Stimulated activated CD4-positive, alpha-beta T cell treated with anti-CD3 and anti-CD28 coated beads, Interleukin-1b, Interleukin-23, amount 100 ng/mL, for 4 hours (primary cell): ENCODE measurements around the gene MYL7.
"Not testable (repeated sequence)": the region's sequence is repeated elsewhere in the genome, so short reads cannot be mapped to it uniquely, and the experiment has no call there.

Source experiments
- DNase-seq, 2 donors: peaks; one replicate each; pipeline ENCODE4 v3.0.0-alpha.2; 2020; ENCODE audit warnings: low read depth in 2 of 2

Gene MYL7, protein sequence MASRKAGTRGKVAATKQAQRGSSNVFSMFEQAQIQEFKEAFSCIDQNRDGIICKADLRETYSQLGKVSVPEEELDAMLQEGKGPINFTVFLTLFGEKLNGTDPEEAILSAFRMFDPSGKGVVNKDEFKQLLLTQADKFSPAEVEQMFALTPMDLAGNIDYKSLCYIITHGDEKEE

DNA sequence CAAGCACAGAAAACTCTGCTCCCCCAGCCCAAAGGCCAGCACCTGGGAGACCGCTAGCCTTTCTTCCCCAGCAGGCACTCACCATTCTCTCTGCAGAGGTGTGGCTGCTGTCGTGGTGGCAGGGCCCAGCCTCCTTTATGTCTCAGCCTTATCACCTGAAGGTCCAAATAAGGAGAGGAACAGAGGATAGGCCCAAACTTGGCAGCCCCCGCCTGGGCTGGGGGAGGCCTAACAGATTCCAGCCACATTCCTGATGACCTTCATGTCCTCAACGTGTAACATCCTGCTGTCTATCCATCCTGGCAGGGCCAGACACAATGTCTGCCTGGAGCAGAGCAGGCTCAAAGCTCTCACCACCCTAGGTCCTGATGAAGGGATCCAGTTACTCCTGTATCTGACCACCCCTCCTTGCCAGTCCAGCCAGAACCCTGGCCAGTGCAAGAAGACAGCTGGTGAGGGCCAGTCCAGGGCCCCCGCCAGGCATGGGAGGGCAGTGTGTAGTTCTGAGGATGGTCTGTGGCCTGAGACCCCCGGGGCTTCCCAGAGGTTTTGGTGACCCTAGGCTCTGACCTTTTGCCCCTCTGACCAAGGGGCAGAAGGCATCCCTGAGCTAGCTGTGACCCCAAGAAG lies at the start of gene MYL7:
Gene MYL7, minus strand, starts transcription at position 112 of the 630 bp plus-strand sequence. Its CDS starts 27 bp downstream, at position 85.
- no peak for DNase-seq

DNA sequence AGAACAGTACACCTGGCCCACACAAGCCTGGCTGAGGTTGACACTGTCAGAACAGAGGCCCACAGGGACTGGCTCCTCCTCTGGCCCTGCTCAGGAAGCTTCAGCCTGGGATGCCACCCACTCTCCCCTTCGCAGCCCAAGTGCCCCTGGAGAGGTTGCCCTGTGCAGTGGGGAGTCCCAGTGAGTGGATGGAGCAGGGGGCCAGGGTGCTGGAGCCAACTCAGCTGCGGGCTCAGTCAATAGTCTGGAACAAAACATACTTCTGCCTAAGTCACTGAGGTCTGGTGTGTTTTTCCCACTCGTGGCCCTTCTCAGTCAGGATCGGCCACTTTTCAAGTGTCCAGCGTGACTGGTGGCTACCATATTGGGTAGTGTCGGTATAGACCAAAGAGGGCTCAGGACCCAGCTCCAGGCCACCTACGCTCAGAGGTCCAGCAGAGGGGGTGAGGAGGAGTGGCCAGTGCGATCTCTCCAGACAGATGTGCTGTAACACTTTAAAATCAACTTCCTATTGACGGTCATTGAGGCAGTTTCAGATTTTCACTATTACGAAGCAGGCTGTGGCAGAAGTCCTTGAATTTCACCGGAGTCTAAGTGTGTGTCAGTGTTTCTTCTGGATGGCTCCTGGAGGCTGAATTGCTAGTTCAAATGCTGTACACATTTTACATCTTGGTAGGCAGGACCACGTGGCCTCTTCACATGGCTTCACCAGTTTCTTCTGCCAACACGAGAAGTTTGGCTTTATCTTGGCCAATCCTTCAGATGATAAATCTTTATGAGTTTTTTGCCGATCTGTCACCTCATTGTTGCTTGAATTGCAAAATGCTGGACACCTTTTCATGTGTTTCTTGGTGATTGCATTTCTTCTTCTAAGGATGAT lies 49.1 kb upstream of the MYL7 start:
- no peak for DNase-seq

DNA sequence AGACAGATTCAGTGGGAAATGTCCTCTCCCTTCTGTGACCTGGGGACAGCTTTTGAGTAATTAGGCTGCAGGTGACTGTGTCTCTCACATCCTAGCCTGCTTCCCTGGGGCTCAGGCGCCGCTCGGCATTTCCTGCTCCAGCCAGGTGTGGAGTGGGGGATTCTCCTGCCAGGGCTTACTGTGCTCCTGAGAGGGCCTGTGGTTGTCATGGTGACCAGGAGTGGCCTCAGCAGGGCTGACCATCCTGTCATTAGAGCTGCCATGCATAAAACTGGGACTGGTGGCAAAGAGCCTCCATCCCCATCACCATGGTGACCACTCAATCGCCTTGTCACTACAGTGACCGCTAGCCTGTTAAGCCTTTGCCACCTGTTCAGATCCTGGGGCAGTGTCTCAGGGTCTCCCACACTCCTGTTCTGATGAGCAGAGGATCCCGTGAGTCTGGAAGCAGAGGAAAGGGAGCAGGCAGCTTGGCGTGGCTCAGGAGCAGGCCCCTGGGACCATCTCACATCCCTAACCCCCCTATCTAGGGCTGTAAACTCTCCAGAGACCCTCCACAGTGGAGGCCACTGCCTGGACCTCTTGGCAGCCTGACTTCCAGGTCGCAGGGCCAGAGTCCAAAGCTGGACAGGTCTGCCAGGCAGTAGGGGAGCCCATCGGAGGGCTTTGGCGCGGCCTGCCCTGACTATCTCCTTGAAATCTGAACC lies 48.3 kb upstream of the MYL7 start, which contains the start of gene GCK:
Gene GCK, minus strand, starts transcription at position 154 of the 707 bp plus-strand sequence. CDS start 486 bp downstream, outside the sequence.
- no peak for DNase-seq

DNA sequence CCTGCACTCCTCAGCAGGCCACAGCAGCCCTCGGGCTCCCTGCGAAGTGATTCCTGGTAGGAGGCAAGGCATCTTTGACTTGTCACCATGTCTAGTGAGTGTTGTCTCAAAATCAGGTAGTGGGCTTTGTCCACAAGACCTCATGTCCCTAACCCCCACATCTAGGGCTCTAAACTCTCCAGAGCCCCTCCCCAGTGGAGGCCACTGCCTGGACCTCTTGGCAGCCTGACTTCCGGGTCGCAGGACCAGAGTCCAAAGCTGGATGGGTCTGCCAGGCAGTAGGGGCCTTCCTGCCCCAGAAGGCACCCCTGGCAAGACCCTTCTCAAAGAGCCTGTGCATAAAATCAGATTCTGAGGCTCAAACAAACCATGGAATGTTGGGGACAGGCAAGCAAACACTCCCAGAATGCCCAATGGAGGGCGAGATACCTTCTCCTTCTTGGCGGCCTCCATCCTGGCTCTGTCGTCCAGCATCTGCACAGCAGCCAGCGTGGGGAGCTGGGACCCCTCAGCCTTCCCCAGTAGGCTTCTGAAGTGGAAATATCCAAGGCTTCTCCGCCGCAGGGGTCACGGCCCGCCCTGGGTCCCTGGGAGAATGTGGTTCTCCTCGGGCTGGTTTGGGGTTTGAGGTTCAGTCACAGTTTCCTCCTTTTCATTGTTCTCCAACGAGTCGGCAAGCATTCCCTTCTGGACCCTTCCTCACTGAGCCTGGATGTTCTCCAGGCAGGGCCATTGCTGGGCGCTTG lies 47.5 kb upstream of the MYL7 start:
- no peak for DNase-seq

DNA sequence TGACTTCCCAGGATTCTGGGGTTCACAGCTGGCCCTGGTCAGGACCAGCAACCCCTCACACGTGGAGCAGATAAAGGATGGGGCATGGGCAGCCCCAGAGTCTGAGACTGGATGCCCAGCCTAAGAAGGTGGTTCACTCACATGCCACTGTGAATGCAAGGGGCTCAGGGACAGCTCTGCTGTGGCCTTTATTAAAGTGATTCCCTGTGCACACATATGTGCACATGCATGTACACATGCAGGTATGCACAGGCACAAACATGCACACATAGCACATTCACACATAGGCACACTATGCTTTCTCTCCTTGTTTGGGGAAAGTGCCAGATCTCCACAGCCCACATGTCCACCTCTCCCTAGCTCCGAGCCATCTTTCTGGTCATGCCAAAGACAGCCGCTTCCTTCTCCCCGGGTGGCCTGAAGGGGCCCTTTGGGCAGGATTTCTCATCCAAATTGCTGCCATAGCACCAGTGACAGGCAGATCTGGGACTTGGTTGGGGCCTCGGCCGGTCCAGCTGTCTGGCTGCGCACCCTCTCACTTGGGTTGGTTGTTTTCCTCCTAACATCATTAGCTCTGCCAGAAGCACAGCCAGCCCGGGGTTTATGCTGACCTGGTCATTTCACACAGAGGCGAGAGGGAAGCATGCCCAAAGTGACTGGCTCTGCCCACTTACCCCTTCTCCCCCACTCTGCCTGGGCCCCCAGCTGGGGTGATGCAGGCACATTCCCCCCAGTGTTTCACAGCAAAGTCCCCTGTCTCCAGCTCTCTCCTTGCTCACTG lies 46.7 kb upstream of the MYL7 start:
- no peak for DNase-seq

DNA sequence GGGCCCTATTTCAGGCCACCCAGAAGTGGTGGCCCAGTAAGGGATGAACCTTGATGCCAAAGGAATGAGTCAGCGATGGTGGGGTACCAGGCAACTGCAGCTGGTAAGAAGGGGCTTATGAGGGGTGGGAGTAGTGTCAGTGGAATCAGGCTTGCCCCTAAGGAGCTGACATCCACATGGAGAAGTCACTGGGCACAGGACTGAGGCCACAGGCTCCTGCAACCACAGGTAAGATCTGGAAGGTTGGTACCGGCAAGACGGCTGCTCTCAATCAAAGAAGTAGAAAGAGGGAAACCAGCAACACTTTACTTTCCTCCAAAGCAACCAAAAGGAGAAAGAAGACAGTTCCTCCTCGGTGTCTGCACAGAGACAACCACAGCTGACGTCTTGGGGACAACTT lies 45.6 kb upstream of the MYL7 start:
- DNase-seq = no peak

DNA sequence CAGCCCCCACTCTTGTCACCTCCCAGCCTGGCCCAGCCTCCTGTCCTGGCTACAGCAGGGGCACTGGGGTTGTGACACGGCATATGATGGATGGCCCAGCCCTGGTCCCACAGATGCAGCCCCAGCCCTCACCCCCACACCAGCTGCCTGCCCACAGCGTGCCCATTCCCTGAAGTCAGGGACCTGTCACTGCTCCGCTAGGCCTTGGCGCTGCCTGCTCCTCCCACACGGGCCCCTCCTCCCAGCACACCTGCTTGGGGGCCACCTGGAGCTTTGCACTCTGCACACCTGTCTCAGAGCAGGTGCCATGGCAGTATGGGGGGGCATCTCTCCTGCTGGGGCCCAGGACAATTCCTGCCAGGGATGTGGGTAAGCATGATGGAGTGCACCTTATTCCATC lies 44.6 kb upstream of the MYL7 start:
- DNase-seq = no peak

DNA sequence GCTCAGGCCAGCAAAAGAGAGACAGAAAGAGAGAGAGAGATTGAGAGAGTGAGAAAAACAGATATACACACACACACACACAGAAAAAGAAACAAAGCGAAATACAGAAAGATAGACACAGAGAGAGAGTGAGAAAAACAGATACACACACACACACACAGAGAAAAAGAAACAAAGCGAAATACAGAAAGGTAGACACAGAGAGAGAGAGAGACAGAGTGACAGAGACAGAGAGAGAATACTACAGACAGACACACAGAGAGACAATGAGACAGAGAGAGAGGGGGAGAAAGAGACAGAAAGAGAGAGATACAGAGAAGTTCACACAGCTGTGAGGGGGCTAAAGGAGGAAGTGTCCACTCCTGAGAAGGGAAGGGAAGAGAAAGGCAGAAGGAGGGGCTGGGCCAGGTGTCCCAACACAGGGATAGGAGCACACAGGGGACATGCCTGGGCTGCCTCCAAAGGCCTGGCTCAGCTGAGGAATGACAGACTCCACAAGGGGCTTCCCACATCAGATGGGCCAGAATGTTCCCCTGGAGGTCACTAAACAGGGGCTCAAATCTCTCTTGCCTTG lies 43.8 kb upstream of the MYL7 start:
- no peak for DNase-seq

DNA sequence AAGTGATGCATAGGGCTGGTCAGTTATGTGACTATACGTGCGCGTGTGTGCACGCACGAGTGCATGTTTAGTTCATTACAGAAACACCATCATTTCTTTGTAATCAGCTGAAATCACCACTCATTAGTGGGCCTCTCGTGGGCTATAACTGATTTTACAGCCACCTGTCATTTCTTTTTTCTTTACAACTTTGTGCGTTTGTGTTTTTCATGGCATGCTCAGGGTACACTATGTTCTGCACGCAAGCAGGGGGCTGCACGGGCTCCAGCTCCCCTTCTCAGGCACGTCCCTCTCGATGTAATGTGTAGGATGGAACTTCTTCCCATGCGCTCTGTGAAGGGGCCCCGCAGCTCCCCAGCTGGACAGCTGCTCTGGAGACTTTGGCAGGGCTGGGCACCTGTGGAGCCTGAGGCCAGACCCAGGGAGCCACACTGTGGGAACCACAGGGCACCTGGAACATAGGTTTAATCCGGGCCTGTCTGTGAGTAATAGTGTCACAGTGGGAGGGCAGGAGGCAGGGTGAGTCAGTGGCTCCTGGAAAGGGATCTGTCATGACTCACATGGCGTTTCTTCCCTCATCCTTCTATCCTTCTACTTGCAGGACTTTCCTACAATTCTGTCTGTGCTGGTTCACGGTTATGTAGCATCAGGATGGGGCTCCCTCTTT lies 43.2 kb upstream of the MYL7 start:
- DNase-seq = no peak

DNA sequence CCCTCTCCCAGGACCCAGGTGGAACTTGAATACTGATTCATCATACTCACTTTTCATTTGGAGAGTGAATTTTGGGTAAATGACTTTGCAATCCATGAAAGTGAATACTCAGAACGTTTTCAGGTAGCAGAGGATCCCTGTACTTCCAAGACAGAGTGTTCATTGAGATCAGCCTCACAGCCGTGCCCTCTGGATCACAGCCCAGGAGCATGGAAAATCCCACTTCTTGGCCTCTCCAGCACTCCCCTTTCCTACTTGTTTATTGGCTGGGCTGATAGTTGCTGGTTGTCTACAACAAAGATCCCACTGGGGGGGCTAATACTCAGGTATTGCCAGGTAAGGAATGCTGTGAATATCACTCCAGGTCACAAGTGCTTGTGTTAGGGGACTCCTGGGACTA lies 42.3 kb upstream of the MYL7 start:
- DNase-seq = no peak

DNA sequence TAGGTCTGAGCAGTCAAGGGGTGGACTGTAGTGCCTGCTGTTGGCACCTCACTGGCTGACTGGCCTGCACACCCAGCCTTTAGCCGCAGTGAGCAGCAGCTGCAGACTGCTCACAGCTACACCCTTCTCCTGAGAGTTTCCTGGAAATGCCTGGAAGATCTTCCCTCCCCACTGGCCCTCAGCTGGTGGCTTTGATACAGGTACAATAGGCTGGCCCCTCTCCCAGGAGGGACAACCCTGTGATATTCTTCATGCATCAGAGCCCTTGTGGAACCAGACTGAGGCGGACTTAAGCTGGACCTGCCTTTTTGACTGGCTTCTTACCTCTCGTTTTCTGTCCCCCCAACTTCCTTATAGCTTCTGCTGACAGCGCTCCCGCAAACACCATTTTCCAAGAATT lies 41.7 kb upstream of the MYL7 start:
- no peak for DNase-seq

DNA sequence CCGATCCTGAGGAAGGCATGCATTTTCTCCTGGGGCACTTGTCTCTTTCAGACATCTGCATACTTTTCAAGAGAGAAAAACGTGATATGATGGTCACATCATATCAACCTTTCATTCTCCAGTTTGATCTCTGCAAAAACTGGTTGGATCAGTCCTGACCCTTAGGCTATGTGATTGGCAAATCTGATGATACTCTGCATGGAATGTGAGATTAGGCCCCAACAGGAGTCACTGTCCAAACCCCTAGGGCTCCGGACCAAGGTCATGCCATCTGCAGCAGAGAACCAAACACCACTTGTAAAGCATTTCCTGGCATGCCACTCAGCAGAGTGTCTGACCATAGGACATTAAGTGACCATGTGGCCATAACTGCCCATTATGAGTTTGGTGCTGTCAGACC lies 39.5 kb upstream of the MYL7 start:
- DNase-seq = no peak

DNA sequence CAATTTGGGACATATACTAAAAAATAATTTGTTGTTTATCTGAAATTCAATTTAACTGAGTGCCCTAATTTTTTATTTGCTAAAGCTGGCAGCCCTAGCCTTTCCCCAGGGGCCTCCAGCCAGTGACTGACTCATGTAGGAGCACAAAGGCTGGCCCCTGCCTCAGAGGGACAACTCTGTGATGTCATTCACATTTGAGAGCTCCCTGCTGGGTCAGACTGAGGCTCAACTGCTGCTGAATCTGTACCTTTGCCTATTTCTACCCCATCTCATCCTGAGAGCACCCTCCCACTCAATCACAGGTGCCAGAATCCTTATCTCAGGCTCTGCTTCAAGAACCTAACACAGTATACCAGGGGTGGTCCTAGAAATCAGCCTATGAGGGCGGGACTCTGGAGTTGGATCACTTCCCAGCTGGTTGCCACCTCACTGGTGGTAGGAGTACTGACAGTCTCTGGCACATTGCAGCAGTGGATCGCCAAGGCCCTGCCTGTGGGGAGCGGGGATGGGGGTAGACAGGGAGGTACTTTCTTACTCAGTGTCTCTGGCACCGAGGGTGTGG lies 36.5 kb upstream of the MYL7 start:
- DNase-seq = no peak

DNA sequence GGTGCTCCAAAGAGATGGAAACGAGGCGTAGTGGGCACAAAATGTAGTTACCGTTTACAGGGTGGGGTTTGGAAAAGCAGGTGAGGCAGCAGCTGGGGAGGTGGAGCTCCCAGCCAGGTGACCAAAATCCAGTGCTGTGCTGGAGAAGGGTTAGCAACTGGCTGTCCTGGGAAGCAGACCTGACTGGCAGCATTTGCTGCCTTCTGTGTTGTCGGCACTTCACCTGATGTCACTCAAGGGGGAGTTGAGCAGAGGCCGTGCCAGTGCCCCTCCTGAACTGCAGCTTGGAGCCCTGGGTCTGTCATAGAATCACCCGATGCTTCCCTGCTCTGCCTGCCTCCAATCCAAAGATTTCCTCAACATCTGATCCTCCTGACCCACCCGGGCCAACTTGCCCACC lies 35.4 kb upstream of the MYL7 start:
- DNase-seq = no peak

DNA sequence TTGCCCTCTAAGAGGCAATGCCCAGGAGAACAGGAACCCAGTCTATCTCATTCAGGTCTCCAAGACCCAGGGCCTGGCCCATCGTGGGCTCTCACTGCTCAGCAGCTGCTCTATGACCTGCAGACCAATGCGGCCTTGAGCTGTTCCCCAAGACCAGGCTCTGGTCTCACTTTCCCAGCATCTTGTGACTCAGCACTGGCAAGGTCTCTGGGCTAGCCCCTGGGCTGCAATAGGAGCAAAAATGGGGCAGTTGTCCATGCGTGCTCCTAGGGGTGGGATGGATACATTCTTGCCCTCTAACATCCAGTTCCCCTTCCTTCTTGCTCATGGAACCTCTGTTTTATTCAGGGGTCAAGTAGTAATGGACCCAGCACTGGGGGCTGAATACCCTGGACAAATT lies 34.6 kb upstream of the MYL7 start:
- DNase-seq = no peak

DNA sequence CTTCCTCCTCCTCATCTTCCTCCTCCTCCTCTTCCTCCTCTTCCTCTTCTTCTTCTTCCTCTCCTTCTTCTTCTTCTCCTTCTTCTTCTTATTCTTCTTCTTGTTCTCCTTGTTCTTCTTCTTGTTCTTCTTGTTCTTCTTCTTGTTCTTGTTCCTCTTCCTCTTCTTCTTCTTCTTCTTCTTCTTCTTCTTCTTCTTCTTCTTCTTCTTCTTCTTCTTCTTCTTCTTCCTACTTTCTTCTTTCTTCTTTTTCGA lies 33.5 kb upstream of the MYL7 start:
- DNase-seq = not testable (repeated sequence)

DNA sequence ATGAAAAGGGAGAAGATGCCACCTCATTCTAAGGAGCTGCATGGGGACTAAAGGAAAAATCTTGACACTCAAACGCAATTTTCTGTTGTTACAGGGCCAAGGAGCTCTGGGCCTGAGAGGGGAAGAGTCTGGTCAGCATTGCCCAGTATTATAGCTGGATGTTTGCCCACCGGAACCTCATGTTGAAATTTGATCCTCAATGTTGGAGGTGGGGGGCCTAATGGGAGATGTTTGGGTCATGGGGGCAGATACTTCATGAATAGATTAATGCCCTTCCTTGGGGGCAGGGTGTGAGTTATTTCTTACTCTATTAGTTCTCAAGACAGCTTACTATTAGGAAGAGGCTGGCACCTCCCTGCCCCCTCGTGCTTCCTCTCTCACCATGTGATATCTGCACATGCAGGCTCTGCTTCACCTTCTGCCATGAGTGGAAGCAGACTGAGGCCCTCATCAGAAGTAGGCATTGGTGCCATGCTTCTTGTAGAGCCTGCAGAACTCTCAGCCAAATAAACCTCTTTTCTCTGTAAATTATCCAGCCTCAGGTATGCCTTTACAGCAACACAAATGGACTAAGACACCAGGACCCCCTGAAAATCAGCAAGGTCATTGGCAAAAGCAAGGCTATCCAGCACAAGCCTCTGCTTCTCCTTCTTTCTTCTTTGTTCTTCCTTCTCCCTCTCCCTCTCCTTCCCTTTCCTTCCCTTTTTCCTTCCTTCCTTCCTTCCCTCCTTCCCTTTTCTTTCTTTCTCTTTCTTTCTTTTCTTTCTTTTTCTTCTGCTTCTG lies 33.0 kb upstream of the MYL7 start:
- DNase-seq = no peak

DNA sequence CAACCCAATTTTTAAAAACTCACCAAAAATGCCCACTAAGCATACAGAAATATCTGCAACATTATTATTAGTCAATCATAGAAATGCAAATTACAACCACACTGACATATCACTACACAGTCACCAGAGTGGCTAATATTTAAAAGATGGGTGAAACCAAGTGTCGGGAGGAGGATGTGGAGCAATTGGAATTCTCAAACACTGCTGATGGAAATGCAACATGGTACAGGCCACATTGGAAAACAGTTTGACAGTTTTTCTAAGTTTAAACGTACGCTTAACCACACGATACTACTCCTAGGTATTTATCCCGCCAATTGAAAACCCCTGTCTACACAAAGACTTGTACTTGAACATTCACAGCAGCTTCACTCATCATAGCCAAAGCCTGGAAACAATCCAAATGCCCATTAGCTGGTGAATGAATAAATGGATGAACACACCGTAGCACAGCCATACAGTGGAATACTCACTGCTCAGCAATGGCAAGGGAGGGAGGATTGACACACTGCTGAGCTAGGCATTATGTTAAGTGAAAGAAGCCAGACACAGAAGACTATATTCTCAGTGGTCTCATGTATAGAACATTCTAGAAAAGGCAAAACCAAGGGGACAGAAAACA lies 31.8 kb upstream of the MYL7 start:
- no peak for DNase-seq

DNA sequence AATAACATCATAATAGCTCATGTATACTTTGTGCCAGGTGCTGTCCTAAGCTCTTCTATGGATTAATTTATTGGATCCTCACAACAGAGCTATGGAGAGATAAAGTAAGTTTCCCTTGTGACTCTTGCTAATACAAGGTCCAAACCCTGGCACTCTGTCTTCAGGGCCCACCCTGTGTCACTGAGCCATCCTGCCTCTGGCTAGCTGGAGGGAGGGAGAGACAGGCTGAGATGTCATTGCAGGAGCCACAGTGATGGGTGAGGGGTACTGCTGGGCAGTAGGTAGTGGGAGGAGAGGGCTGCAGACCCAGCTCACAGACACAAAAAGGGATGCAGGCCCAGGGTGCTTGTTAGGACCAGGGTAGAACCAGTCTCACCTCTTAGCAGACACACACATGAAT lies 31.2 kb upstream of the MYL7 start:
- DNase-seq = no peak
